Neural cell (in vitro differentiated cells): ENCODE data around the gene CST9. TPM values are rescaled to one million over a fixed set of nuclear protein-coding genes. Genes with fewer than 3 reads are reported as not detected.

Experiments
- H2AFZ ChIP-seq: fragments of 200-600, 300-800 bp; sonication (generic), shearing (Covaris generic); 2 replicates; pipeline ENCODE4 v1.6.0; 2014; ENCODE audit warnings: low read depth, mild to moderate bottlenecking, antibody characterized with exemption, low read length, moderate library complexity
- H3F3A ChIP-seq: fragments of 200-600 bp; shearing (Covaris generic); 2 replicates; pipeline ENCODE4 v1.6.1; 2016; ENCODE audit warnings: mild to moderate bottlenecking, moderate library complexity, mixed read lengths, antibody characterized with exemption, low read length; ENCODE audit not compliant: insufficient read depth, poor library complexity, severe bottlenecking
- H3K27ac ChIP-seq: fragments of 200-600, 300-800 bp; sonication (generic), shearing (Covaris generic); 2 replicates; pipeline ENCODE4 v1.5.1; 2014; ENCODE audit warnings: mild to moderate bottlenecking, low read length, moderate library complexity
- H3K27me3 ChIP-seq: fragments of 300-800, 200-600 bp; sonication (generic), shearing (Covaris generic); 2 replicates; pipeline ENCODE4 v1.6.0; 2014; ENCODE audit warnings: mild to moderate bottlenecking, low read depth, low read length, moderate library complexity; ENCODE audit not compliant: insufficient read depth
- H3K36me3 ChIP-seq: fragments of 300-800, 200-600 bp; sonication (generic), shearing (Covaris generic); 2 replicates; pipeline ENCODE4 v1.5.1; 2014; ENCODE audit warnings: mild to moderate bottlenecking, antibody characterized with exemption, low read length, moderate library complexity; ENCODE audit not compliant: insufficient read depth
- H3K4me2 ChIP-seq: fragments of 300-800, 200-600 bp; sonication (generic), shearing (Covaris generic); 2 replicates; pipeline ENCODE4 v1.6.0; 2014; ENCODE audit warnings: mild to moderate bottlenecking, low read length
- H3K4me3 ChIP-seq: fragments of 300-800, 200-600 bp; sonication (generic), shearing (Covaris generic); 2 replicates; pipeline ENCODE4 v1.5.1; 2014; ENCODE audit warnings: mild to moderate bottlenecking, low read length, moderate library complexity
- H3K79me2 ChIP-seq: fragments of 200-600 bp; shearing (Covaris generic); replicated peaks from 2 replicates; pipeline ENCODE4 v1.6.0; 2014; ENCODE audit warnings: mild to moderate bottlenecking, low read length, moderate library complexity; ENCODE audit not compliant: insufficient read depth
- H3K9ac ChIP-seq: fragments of 300-800, 200-600 bp; sonication (generic), shearing (Covaris generic); 2 replicates; pipeline ENCODE4 v1.6.1; 2016; ENCODE audit warnings: mild to moderate bottlenecking, low read length, mixed read lengths
- H3K9me2 ChIP-seq: fragments of 200-600 bp; shearing (Covaris generic); 2 replicates; pipeline ENCODE4 v1.6.1; 2016; ENCODE audit warnings: mild to moderate bottlenecking, low read length, mixed read lengths; ENCODE audit not compliant: insufficient read depth
- H3K9me3 ChIP-seq: fragments of 200-600, 300-800 bp; sonication (generic), shearing (Covaris generic); 2 replicates; pipeline ENCODE4 v1.6.1; 2016; ENCODE audit warnings: mild to moderate bottlenecking, mixed run types, low read length, moderate library complexity, mixed read lengths
- H4K20me1 ChIP-seq: fragments of 200-600 bp; shearing (Covaris generic); 2 replicates; pipeline ENCODE4 v1.6.1; 2016; ENCODE audit warnings: mild to moderate bottlenecking, mixed run types; ENCODE audit not compliant: insufficient read depth
- EP300 ChIP-seq: fragments of 450-650 bp; conservative IDR thresholded peaks from 2 replicates; pipeline ENCODE4 v1.6.1; 2014; ENCODE audit warnings: antibody characterized with exemption, mild to moderate bottlenecking, moderate library complexity; ENCODE audit not compliant: poor library complexity, severe bottlenecking
- EZH2 ChIP-seq: fragments of 200-600, 300-800 bp; shearing (Covaris generic), sonication (generic); IDR thresholded peaks from 2 replicates; pipeline ENCODE4 v1.6.1; 2014; ENCODE audit warnings: antibody characterized with exemption, low read length, borderline replicate concordance, mild to moderate bottlenecking; ENCODE audit not compliant: insufficient read depth, poor library complexity, severe bottlenecking
- MXI1 ChIP-seq: fragments of 450-650 bp; conservative IDR thresholded peaks from 2 replicates; pipeline ENCODE4 v1.6.1; 2014; ENCODE audit warnings: antibody characterized with exemption, mild to moderate bottlenecking; ENCODE audit not compliant: poor library complexity, severe bottlenecking
- POLR2AphosphoS5 ChIP-seq: IDR thresholded peaks from 2 replicates; pipeline ENCODE4 v1.6.1; 2012
- RAD21 ChIP-seq: fragments of 450-650 bp; conservative IDR thresholded peaks from 2 replicates; pipeline ENCODE4 v1.6.1; 2014; ENCODE audit warnings: antibody characterized with exemption, mild to moderate bottlenecking, moderate library complexity
- SMC3 ChIP-seq: fragments of 450-650 bp; conservative IDR thresholded peaks from 2 replicates; pipeline ENCODE4 v1.6.1; 2014; ENCODE audit warnings: antibody characterized with exemption, mild to moderate bottlenecking, moderate library complexity; ENCODE audit not compliant: poor library complexity
- TAF1 ChIP-seq: IDR thresholded peaks from 2 replicates; pipeline ENCODE4 v1.6.1; 2012; ENCODE audit warnings: low read depth
- polyA plus RNA-seq: library from polyadenylated mRNA; depleted of rRNA; stranded (reverse); fragments of >200 nt; gene quantifications from 2 replicates; pipeline ENCODE4 v1.2.3, GENCODE V29; 2014
- TF ChIP-seq, protein P1 (sequence below): fragments of 450-650 bp; IDR thresholded peaks from 2 replicates; pipeline ENCODE4 v1.5.1; 2014; ENCODE audit warnings: antibody characterized with exemption, mild to moderate bottlenecking, moderate library complexity; ENCODE audit not compliant: poor library complexity, severe bottlenecking
- TF ChIP-seq, protein P2 (sequence below): IDR thresholded peaks from 2 replicates; pipeline ENCODE4 v1.6.1; 2012; ENCODE audit warnings: borderline replicate concordance

Gene CST9
- polyA plus RNA-seq, 1 donor from 2014 or later = not detected

- no peaks in the 10 kb centered on the region for H3K9me3 ChIP-seq
These were observed 3.0 kb downstream of the CST9 start for GRCh38 chr20:23602699-23603098.

DNA sequence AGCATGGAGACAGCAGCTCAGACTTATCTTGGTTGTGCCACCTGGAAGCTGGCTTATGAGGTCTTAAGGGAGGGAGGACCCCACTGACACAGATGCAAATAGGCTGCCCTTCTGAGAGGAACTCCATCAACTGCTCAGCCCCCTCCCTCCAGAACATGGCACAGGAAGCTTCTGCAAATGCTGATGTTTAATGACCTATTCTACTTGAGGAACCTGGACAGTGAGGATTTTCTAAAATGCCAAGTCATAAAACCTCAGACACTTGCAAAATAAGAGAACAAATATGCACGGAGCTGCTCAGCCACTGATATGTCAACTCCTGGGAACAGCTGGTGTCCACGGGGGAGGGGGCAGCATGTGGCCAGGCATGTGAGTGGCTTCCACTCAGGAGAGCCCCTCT is 3.5 kb downstream of the CST9 start:
- Histone ChIP-seq H3K27me3 (no peaks in the 10 kb centered on the region), H3K4me2 (no peak overlapping the region), H3K79me2 (no peaks in the 10 kb centered on the region), H3F3A (no peaks in the 10 kb centered on the region), H3K9me3 (no peaks in the 10 kb centered on the region), H2AFZ (no peak overlapping the region), H4K20me1 (no peaks in the 10 kb centered on the region), H3K9me2 (no peaks in the 10 kb centered on the region), H3K9ac (no peak overlapping the region), H3K4me3 (no peak overlapping the region), H3K36me3 (no peaks in the 10 kb centered on the region), H3K27ac (no peak overlapping the region)
- TF ChIP-seq MXI1 = no peak
- TF ChIP-seq POLR2AphosphoS5 = no peak
- TF ChIP-seq TAF1 = no peak
- TF ChIP-seq EZH2 = no peak
- TF ChIP-seq SMC3 = no peak
- no peak for TF ChIP-seq EP300
- no peak for TF ChIP-seq RAD21
- TF ChIP-seq, protein P1, sequence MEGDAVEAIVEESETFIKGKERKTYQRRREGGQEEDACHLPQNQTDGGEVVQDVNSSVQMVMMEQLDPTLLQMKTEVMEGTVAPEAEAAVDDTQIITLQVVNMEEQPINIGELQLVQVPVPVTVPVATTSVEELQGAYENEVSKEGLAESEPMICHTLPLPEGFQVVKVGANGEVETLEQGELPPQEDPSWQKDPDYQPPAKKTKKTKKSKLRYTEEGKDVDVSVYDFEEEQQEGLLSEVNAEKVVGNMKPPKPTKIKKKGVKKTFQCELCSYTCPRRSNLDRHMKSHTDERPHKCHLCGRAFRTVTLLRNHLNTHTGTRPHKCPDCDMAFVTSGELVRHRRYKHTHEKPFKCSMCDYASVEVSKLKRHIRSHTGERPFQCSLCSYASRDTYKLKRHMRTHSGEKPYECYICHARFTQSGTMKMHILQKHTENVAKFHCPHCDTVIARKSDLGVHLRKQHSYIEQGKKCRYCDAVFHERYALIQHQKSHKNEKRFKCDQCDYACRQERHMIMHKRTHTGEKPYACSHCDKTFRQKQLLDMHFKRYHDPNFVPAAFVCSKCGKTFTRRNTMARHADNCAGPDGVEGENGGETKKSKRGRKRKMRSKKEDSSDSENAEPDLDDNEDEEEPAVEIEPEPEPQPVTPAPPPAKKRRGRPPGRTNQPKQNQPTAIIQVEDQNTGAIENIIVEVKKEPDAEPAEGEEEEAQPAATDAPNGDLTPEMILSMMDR = no peak
- TF ChIP-seq, protein P2, sequence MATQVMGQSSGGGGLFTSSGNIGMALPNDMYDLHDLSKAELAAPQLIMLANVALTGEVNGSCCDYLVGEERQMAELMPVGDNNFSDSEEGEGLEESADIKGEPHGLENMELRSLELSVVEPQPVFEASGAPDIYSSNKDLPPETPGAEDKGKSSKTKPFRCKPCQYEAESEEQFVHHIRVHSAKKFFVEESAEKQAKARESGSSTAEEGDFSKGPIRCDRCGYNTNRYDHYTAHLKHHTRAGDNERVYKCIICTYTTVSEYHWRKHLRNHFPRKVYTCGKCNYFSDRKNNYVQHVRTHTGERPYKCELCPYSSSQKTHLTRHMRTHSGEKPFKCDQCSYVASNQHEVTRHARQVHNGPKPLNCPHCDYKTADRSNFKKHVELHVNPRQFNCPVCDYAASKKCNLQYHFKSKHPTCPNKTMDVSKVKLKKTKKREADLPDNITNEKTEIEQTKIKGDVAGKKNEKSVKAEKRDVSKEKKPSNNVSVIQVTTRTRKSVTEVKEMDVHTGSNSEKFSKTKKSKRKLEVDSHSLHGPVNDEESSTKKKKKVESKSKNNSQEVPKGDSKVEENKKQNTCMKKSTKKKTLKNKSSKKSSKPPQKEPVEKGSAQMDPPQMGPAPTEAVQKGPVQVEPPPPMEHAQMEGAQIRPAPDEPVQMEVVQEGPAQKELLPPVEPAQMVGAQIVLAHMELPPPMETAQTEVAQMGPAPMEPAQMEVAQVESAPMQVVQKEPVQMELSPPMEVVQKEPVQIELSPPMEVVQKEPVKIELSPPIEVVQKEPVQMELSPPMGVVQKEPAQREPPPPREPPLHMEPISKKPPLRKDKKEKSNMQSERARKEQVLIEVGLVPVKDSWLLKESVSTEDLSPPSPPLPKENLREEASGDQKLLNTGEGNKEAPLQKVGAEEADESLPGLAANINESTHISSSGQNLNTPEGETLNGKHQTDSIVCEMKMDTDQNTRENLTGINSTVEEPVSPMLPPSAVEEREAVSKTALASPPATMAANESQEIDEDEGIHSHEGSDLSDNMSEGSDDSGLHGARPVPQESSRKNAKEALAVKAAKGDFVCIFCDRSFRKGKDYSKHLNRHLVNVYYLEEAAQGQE = no peak

More at GRCh38 chr20:23602699-23603098, 3.0 kb downstream of the CST9 start:
- no peak overlapping the region for H3K4me2 ChIP-seq
- no peaks in the 10 kb centered on the region for H3K36me3 ChIP-seq
- H3F3A ChIP-seq = no peaks in the 10 kb centered on the region
- TF ChIP-seq EP300 = no peak
- TF ChIP-seq, protein P1 = no peak
- no peak for TF ChIP-seq SMC3
- TF ChIP-seq POLR2AphosphoS5 = no peak
- TF ChIP-seq, protein P2 = no peak
- no peak for TF ChIP-seq RAD21
- no peak for TF ChIP-seq EZH2
- TF ChIP-seq TAF1 = no peak
- no peak for TF ChIP-seq MXI1
- H3K4me3 ChIP-seq = no peak overlapping the region
- H3K27ac ChIP-seq = no peak overlapping the region
- no peak overlapping the region for H3K9ac ChIP-seq
- no peaks in the 10 kb centered on the region for H3K79me2 ChIP-seq
- H2AFZ ChIP-seq = no peak overlapping the region
- H3K9me2 ChIP-seq = no peaks in the 10 kb centered on the region
- H4K20me1 ChIP-seq = no peaks in the 10 kb centered on the region
- no peaks in the 10 kb centered on the region for H3K27me3 ChIP-seq
